ENCODE results near the gene DOCK1. TPM values are rescaled to one million over a fixed set of nuclear protein-coding genes. Genes with fewer than 3 reads are reported as not detected.

The DOCK1 gene
- polyA plus RNA-seq, 1 of the 3 experiments (the other 2 are of a cell fraction), result 15.5 TPM

DNA sequence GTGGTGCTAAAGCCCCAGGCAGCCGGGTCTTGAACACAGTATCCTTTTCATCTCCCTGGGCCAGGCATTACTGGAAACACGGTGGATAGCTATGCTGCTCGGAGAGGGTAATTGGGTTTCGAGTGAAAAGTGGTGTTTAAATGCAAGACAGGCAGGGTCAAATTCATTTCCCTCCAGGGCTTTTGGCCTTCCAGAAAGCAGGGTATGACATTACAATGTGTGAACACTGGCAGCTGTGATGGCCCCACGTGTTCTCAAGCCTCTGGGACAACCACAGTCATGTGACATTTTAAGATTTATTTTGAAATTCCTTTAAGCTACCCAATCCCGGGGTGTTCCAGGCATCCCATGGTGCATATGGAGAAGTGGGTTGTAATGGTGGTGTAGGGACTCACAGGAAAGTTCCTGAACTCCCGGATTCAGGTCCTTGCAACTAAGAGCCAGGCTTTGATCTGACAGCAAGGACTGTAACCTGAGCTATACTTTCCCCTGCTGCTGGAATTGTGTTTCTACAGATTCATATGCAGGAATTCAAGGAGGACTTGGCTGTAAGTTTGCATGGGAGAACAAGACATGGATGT lies 244.4 kb downstream of the DOCK1 start:
- no peak for TF ChIP-seq POLR2AphosphoS5 (IDR thresholded peaks at IDR 0.05; ENCODE audit: low read depth, low read length)
- CTCF ChIA-PET, result no interaction called here
- H3K4me2 ChIP-seq, result peak overlapping the region; percentile 72
- no peaks in the 10 kb centered on the region for H3K79me2 ChIP-seq (ENCODE audit: insufficient read depth)
- peak overlapping the region in 1 of 2 experiments; percentile 52; a peak in 2 of 4 replicates for H3K4me3 ChIP-seq (ENCODE audit: low read depth in 2 of 2, low read length in 1 of 2)
- POLR2A ChIA-PET, result no interaction called here
- peak overlapping the region; percentile 16 to 96; a peak in 3 of 4 replicates for H3K27ac ChIP-seq (ENCODE audit: low read depth in 2 of 2, low read length in 1 of 2)
- 76% methylated on average over 7 of the region's 7 CpGs for WGBS (ENCODE audit: low lambda C conversion rate)
- H4K20me1 ChIP-seq (ENCODE audit: insufficient read depth), result no peaks in the 10 kb centered on the region
- H3K9me3 ChIP-seq, result no peaks in the 10 kb centered on the region
- peaks cover 39% of the 10 kb centered on the region for H3F3A ChIP-seq (replicated peaks; ENCODE audit: insufficient read depth)
- H3K4me1 ChIP-seq (ENCODE audit: control insufficient read depth in 1 of 2, insufficient read depth in 2 of 2, low read depth in 1 of 2, low read length in 1 of 2), result peaks cover 5 to 61% of the 10 kb centered on the region in 2 experiments
- no peak overlapping the region for H2AFZ ChIP-seq (ENCODE audit: low read depth)
- DNase-seq, result no peak
- H3K36me3 ChIP-seq (replicated peaks in 1 of 2; ENCODE audit: control insufficient read depth in 1 of 2, insufficient read depth in 2 of 2, low read length in 1 of 2), result no peaks in the 10 kb centered on the region
- H3K9ac ChIP-seq, result peak overlapping the region; percentile 55; the same call in 1 of the 2 replicates
- H3K27me3 ChIP-seq (ENCODE audit: insufficient read depth), result no peaks in the 10 kb centered on the region
- H3K9me2 ChIP-seq, result no peaks in the 10 kb centered on the region

GRCh38 chr10:127150136-127150535 lies 244.9 kb downstream of the DOCK1 start:
- peaks cover 5 to 57% of the 10 kb centered on the region in 2 experiments for H3K4me1 ChIP-seq (ENCODE audit: control insufficient read depth in 1 of 2, insufficient read depth in 2 of 2, low read depth in 1 of 2, low read length in 1 of 2)
- no peaks in the 10 kb centered on the region for H3K79me2 ChIP-seq (ENCODE audit: insufficient read depth)
- H3K36me3 ChIP-seq (replicated peaks in 1 of 2; ENCODE audit: control insufficient read depth in 1 of 2, insufficient read depth in 2 of 2, low read length in 1 of 2), result no peaks in the 10 kb centered on the region
- H3K27ac ChIP-seq (ENCODE audit: low read depth in 2 of 2, low read length in 1 of 2), result peak overlapping the region in 1 of 2 experiments; percentile 96; a peak in 2 of 4 replicates
- no peaks in the 10 kb centered on the region for H3K27me3 ChIP-seq (ENCODE audit: insufficient read depth)
- H3K9me2 ChIP-seq, result no peaks in the 10 kb centered on the region
- H3K9ac ChIP-seq, result 0 out of 2 replicates have a peak overlapping the region, but pooled peaks have one; percentile 55
- H3K4me3 ChIP-seq (ENCODE audit: low read depth in 2 of 2, low read length in 1 of 2), result no peak overlapping the region
- WGBS (ENCODE audit: low lambda C conversion rate), result 43% methylated on average over 5 of the region's 5 CpGs
- no peaks in the 10 kb centered on the region for H3K9me3 ChIP-seq
- TF ChIP-seq, protein P1, sequence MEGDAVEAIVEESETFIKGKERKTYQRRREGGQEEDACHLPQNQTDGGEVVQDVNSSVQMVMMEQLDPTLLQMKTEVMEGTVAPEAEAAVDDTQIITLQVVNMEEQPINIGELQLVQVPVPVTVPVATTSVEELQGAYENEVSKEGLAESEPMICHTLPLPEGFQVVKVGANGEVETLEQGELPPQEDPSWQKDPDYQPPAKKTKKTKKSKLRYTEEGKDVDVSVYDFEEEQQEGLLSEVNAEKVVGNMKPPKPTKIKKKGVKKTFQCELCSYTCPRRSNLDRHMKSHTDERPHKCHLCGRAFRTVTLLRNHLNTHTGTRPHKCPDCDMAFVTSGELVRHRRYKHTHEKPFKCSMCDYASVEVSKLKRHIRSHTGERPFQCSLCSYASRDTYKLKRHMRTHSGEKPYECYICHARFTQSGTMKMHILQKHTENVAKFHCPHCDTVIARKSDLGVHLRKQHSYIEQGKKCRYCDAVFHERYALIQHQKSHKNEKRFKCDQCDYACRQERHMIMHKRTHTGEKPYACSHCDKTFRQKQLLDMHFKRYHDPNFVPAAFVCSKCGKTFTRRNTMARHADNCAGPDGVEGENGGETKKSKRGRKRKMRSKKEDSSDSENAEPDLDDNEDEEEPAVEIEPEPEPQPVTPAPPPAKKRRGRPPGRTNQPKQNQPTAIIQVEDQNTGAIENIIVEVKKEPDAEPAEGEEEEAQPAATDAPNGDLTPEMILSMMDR (IDR thresholded peaks at IDR 0.05), result 0 out of 2 replicates have a peak, but pooled peaks have one; percentile 12
- TF ChIP-seq PBX3 (IDR thresholded peaks at IDR 0.05) (no peak), MEF2A (IDR thresholded peaks at IDR 0.05; ENCODE audit: borderline replicate concordance, low read depth) (no peak), FOSL2 (IDR thresholded peaks at IDR 0.05; ENCODE audit: borderline replicate concordance, low read depth) (peak; percentile 61; the same call in 1 of the 2 replicates), JUND (IDR thresholded peaks at IDR 0.05) (peak; percentile 57; the same call in 1 of the 2 replicates), TCF12 (IDR thresholded peaks at IDR 0.05) (peak; percentile 40), RXRA (IDR thresholded peaks at IDR 0.05; ENCODE audit: borderline replicate concordance, low read depth) (peak; percentile 73; the same call in 1 of the 2 replicates)
- H4K20me1 ChIP-seq (ENCODE audit: insufficient read depth), result no peaks in the 10 kb centered on the region
- ChIA-PET CTCF (no interaction called here), POLR2A (no interaction called here)
- peak overlapping the region; percentile 72 for H3K4me2 ChIP-seq
- H3F3A ChIP-seq (replicated peaks; ENCODE audit: insufficient read depth), result peaks cover 39% of the 10 kb centered on the region
- no peak for DNase-seq
- no peak overlapping the region for H2AFZ ChIP-seq (ENCODE audit: low read depth)

- no peak overlapping the region for H3K4me3 ChIP-seq (ENCODE audit: low read depth in 2 of 2, low read length in 1 of 2)
- no peaks in the 10 kb centered on the region for H3K27me3 ChIP-seq (ENCODE audit: insufficient read depth)
- H3K36me3 ChIP-seq (replicated peaks in 1 of 2; ENCODE audit: control insufficient read depth in 1 of 2, insufficient read depth in 2 of 2, low read length in 1 of 2), result no peaks in the 10 kb centered on the region
- H3K9me3 ChIP-seq, result no peaks in the 10 kb centered on the region
- peaks cover 38% of the 10 kb centered on the region for H3F3A ChIP-seq (replicated peaks; ENCODE audit: insufficient read depth)
- no peaks in the 10 kb centered on the region for H3K9me2 ChIP-seq
- H3K9ac ChIP-seq, result no peak overlapping the region
- H2AFZ ChIP-seq (ENCODE audit: low read depth), result no peak overlapping the region
- no peak for DNase-seq
- H4K20me1 ChIP-seq (ENCODE audit: insufficient read depth), result no peaks in the 10 kb centered on the region
- peaks cover 5 to 46% of the 10 kb centered on the region in 2 experiments for H3K4me1 ChIP-seq (ENCODE audit: control insufficient read depth in 1 of 2, insufficient read depth in 2 of 2, low read depth in 1 of 2, low read length in 1 of 2)
- H3K4me2 ChIP-seq, result no peak overlapping the region
- POLR2A ChIA-PET, result no interaction called here
- H3K79me2 ChIP-seq (ENCODE audit: insufficient read depth), result no peaks in the 10 kb centered on the region
- CTCF ChIA-PET, result no interaction called here
- H3K27ac ChIP-seq (ENCODE audit: low read depth in 2 of 2, low read length in 1 of 2), result no peak overlapping the region
- WGBS (ENCODE audit: low lambda C conversion rate), result 89% methylated on average over 10 of the region's 10 CpGs
- TF ChIP-seq TCF12 (IDR thresholded peaks at IDR 0.05) (no peak), REST (IDR thresholded peaks at IDR 0.05; ENCODE audit: low read depth, low read length) (no peak), GATA2 (CRISPR knock-in tag; IDR thresholded peaks at IDR 0.05) (no peak), NRF1 (IDR thresholded peaks at IDR 0.05; ENCODE audit: low read depth, low read length) (no peak), FOXM1 (IDR thresholded peaks at IDR 0.05; ENCODE audit: low read depth) (no peak), FOXJ3 (CRISPR knock-in tag; IDR thresholded peaks at IDR 0.05) (no peak), GABPA (IDR thresholded peaks at IDR 0.05; ENCODE audit: low read depth) (no peak)
- TF ChIP-seq, protein P2, sequence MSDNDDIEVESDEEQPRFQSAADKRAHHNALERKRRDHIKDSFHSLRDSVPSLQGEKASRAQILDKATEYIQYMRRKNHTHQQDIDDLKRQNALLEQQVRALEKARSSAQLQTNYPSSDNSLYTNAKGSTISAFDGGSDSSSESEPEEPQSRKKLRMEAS (IDR thresholded peaks at IDR 0.05; ENCODE audit: low read depth), result no peak
Observed at GRCh38 chr10:127151541-127151940, 246.3 kb downstream of the DOCK1 start.

Data from SK-N-SH (cell line).